ENCODE data around the gene SDS.

DNA sequence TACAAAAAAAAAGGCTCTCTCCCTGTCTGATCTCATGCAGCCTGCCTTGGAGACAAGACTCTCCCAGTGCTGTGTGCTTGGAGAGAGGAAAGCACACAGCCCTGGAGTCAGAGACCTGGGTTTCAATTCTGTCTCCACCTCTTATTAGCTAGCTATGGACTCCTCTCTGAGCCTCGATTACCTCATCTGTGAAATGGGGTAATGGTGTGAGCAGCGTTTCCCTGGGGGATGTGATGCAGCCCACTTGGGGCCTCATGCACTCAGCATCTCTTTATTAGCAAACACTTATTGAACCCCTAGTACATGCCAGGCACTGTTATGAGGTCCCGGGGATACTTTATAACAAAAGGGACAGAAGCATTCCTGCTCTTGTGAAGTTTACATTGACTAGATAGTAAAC is 12.5 kb downstream of the SDS start:
- TF ChIP-seq, protein P1, sequence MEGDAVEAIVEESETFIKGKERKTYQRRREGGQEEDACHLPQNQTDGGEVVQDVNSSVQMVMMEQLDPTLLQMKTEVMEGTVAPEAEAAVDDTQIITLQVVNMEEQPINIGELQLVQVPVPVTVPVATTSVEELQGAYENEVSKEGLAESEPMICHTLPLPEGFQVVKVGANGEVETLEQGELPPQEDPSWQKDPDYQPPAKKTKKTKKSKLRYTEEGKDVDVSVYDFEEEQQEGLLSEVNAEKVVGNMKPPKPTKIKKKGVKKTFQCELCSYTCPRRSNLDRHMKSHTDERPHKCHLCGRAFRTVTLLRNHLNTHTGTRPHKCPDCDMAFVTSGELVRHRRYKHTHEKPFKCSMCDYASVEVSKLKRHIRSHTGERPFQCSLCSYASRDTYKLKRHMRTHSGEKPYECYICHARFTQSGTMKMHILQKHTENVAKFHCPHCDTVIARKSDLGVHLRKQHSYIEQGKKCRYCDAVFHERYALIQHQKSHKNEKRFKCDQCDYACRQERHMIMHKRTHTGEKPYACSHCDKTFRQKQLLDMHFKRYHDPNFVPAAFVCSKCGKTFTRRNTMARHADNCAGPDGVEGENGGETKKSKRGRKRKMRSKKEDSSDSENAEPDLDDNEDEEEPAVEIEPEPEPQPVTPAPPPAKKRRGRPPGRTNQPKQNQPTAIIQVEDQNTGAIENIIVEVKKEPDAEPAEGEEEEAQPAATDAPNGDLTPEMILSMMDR (IDR thresholded peaks at IDR 0.05 in 2 of 3, conservative IDR thresholded peaks at IDR 0.05 in 1 of 3; ENCODE audit: borderline replicate concordance in 1 of 3, insufficient read depth in 1 of 3, low read depth in 2 of 3, low read length in 2 of 3): no peak
- no peak for TF ChIP-seq POLR2A (IDR thresholded peaks at IDR 0.05; ENCODE audit: borderline replicate concordance, extremely low read depth, insufficient read depth, insufficient read length)
- no peak for TF ChIP-seq SIN3A (IDR thresholded peaks at IDR 0.05; ENCODE audit: low read depth)
- TF ChIP-seq SP1 (IDR thresholded peaks at IDR 0.05; ENCODE audit: low read depth): no peak
- TF ChIP-seq, protein P2, sequence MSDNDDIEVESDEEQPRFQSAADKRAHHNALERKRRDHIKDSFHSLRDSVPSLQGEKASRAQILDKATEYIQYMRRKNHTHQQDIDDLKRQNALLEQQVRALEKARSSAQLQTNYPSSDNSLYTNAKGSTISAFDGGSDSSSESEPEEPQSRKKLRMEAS (IDR thresholded peaks at IDR 0.05): no peak
- TF ChIP-seq EZH2phosphoT487 (IDR thresholded peaks at IDR 0.05; ENCODE audit: borderline replicate concordance): no peak
- TF ChIP-seq, protein P3, sequence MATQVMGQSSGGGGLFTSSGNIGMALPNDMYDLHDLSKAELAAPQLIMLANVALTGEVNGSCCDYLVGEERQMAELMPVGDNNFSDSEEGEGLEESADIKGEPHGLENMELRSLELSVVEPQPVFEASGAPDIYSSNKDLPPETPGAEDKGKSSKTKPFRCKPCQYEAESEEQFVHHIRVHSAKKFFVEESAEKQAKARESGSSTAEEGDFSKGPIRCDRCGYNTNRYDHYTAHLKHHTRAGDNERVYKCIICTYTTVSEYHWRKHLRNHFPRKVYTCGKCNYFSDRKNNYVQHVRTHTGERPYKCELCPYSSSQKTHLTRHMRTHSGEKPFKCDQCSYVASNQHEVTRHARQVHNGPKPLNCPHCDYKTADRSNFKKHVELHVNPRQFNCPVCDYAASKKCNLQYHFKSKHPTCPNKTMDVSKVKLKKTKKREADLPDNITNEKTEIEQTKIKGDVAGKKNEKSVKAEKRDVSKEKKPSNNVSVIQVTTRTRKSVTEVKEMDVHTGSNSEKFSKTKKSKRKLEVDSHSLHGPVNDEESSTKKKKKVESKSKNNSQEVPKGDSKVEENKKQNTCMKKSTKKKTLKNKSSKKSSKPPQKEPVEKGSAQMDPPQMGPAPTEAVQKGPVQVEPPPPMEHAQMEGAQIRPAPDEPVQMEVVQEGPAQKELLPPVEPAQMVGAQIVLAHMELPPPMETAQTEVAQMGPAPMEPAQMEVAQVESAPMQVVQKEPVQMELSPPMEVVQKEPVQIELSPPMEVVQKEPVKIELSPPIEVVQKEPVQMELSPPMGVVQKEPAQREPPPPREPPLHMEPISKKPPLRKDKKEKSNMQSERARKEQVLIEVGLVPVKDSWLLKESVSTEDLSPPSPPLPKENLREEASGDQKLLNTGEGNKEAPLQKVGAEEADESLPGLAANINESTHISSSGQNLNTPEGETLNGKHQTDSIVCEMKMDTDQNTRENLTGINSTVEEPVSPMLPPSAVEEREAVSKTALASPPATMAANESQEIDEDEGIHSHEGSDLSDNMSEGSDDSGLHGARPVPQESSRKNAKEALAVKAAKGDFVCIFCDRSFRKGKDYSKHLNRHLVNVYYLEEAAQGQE (IDR thresholded peaks at IDR 0.05; ENCODE audit: low read depth): no peak
- no peak for TF ChIP-seq EZH2 (IDR thresholded peaks at IDR 0.05)
- no peak for TF ChIP-seq POLR2AphosphoS5 (IDR thresholded peaks at IDR 0.05; ENCODE audit: low read depth, low read length)

Measured in HCT116 (cell line).